GM23338 (cell line): ENCODE results near the gene PTGDS. TPM values are rescaled to one million over a fixed set of nuclear protein-coding genes. Genes with fewer than 3 reads are reported as not detected.

Experiments used
- ATAC-seq: fragments of 200-7000 bp; cut with Tn5 transposase; 3 replicates; pipeline ENCODE4 v1.9.1; 2020
- DNase-seq: peaks from one replicate; pipeline ENCODE4 v3.0.0-alpha.2; 2015; ENCODE audit warnings: low spot score
- H2AFZ ChIP-seq: fragments of 200-600 bp; sonication (generic); 2 replicates; pipeline ENCODE4 v1.8.0; 2016; ENCODE audit warnings: antibody characterized with exemption, mild to moderate bottlenecking, moderate library complexity
- H3F3A ChIP-seq: fragments of 200-600 bp; sonication (generic); replicated peaks from 2 replicates; pipeline ENCODE4 v1.8.0; 2017; ENCODE audit warnings: antibody characterized with exemption, mixed run types, low read depth
- H3K27ac ChIP-seq: fragments of 200-600 bp; sonication (generic); 2 replicates; pipeline ENCODE4 v1.6.1; 2016; ENCODE audit warnings: low read depth
- H3K27me3 ChIP-seq: fragments of 200-600 bp; sonication (generic); 2 replicates; pipeline ENCODE4 v1.8.0; 2016; ENCODE audit warnings: mild to moderate bottlenecking, mixed run types, moderate library complexity; ENCODE audit not compliant: insufficient read depth
- H3K36me3 ChIP-seq: fragments of 200-600 bp; sonication (generic); 2 replicates; pipeline ENCODE4 v1.8.0; 2016; ENCODE audit warnings: mild to moderate bottlenecking; ENCODE audit not compliant: insufficient read depth
- H3K4me1 ChIP-seq: fragments of 200-600 bp; sonication (generic); 2 replicates; pipeline ENCODE4 v1.8.0; 2016; ENCODE audit warnings: mild to moderate bottlenecking, moderate library complexity; ENCODE audit not compliant: insufficient read depth
- H3K4me2 ChIP-seq: fragments of 200-600 bp; sonication (generic); 2 replicates; pipeline ENCODE4 v1.7.1; 2017; ENCODE audit warnings: mixed run types
- H3K4me3 ChIP-seq: fragments of 200-600 bp; sonication (generic); 2 replicates; pipeline ENCODE4 v1.6.1; 2016; ENCODE audit warnings: mixed run types
- H3K79me2 ChIP-seq: fragments of 200-600 bp; sonication (generic); replicated peaks from 2 replicates; pipeline ENCODE4 v1.8.0; 2017; ENCODE audit warnings: mild to moderate bottlenecking; ENCODE audit not compliant: insufficient read depth
- H3K9me2 ChIP-seq: fragments of 200-600 bp; sonication (generic); 2 replicates; pipeline ENCODE4 v1.8.0; 2017; ENCODE audit not compliant: insufficient read depth
- H4K20me1 ChIP-seq: fragments of 200-600 bp; sonication (generic); replicated peaks from 2 replicates; pipeline ENCODE4 v1.8.0; 2017; ENCODE audit warnings: mild to moderate bottlenecking; ENCODE audit not compliant: insufficient read depth
- H3K27ac Mint-ChIP-seq: 2 replicates; pipeline ENCODE4 v1.8.0; 2020; ENCODE audit warnings: inconsistent platforms, mild to moderate bottlenecking, moderate library complexity, mixed read lengths
- H3K27me3 Mint-ChIP-seq: 3 replicates; pipeline ENCODE4 v1.8.0; 2022; ENCODE audit warnings: low read depth, mild to moderate bottlenecking, moderate library complexity, mixed read lengths, inconsistent platforms; ENCODE audit not compliant: insufficient read depth, poor library complexity
- H3K36me3 Mint-ChIP-seq: 3 replicates; pipeline ENCODE4 v1.8.0; 2021; ENCODE audit warnings: low read depth, mild to moderate bottlenecking, inconsistent platforms, moderate library complexity, mixed read lengths
- H3K4me1 Mint-ChIP-seq: 3 replicates; pipeline ENCODE4 v1.8.0; 2020; ENCODE audit warnings: mild to moderate bottlenecking, inconsistent platforms, mixed read lengths
- H3K4me3 Mint-ChIP-seq: 3 replicates; pipeline ENCODE4 v1.8.0; 2021; ENCODE audit warnings: moderate library complexity, mild to moderate bottlenecking, inconsistent platforms, mixed read lengths
- H3K9me3 Mint-ChIP-seq: 3 replicates; pipeline ENCODE4 v1.8.0; 2020; ENCODE audit warnings: moderate library complexity, mild to moderate bottlenecking, inconsistent platforms, mixed read lengths
- CREB1 ChIP-seq: fragments of 250-450 bp; sonication (Bioruptor Pico); IDR thresholded peaks from 2 replicates; pipeline ENCODE4 v1.5.0; 2020; ENCODE audit warnings: low read depth, mild to moderate bottlenecking, moderate library complexity
- EZH2phosphoT487 ChIP-seq: fragments of 200-600 bp; sonication (generic); IDR thresholded peaks from one replicate; pipeline ENCODE4 v1.8.1; 2018; ENCODE audit warnings: antibody characterized with exemption; ENCODE audit not compliant: unreplicated experiment
- JUNB ChIP-seq: IDR thresholded peaks from one replicate; pipeline ENCODE4 v1.6.1; 2016; ENCODE audit warnings: antibody characterized with exemption; ENCODE audit not compliant: unreplicated experiment
- NANOG ChIP-seq: IDR thresholded peaks from 2 replicates; pipeline ENCODE4 v1.6.1; 2016; ENCODE audit warnings: antibody characterized with exemption, borderline replicate concordance
- ZNF114 ChIP-seq: fragments of 250-450 bp; sonication (Bioruptor Pico); IDR thresholded peaks from 2 replicates; pipeline ENCODE4 v1.5.0; 2020; ENCODE audit warnings: mild to moderate bottlenecking, moderate library complexity
- polyA plus RNA-seq: library from polyadenylated mRNA; unstranded; fragments of >200 nt; fragmentation: Nextera tagmentation; extraction: Ambion mirVana; gene quantifications from 2 replicates; pipeline ENCODE4 v1.2.1, GENCODE V29; 2016
- total RNA-seq: library from RNA; depleted of rRNA; stranded (reverse); fragments of >200 nt; shearing (Covaris generic); gene quantifications from 2 replicates; pipeline ENCODE4 v1.2.3, GENCODE V29; 2014
- TF ChIP-seq, protein P1 (sequence below): fragments of 250-450 bp; sonication (Bioruptor Pico); IDR thresholded peaks from 2 replicates; pipeline ENCODE4 v1.5.0; 2020; ENCODE audit warnings: mild to moderate bottlenecking, moderate library complexity
- TF ChIP-seq, protein P2 (sequence below): IDR thresholded peaks from 2 replicates; pipeline ENCODE4 v1.6.1; 2016; ENCODE audit warnings: antibody characterized with exemption

The PTGDS gene
- total and polyA plus RNA-seq, 2 experiments from 2014 or later = 1.9 to 3.1 TPM

DNA sequence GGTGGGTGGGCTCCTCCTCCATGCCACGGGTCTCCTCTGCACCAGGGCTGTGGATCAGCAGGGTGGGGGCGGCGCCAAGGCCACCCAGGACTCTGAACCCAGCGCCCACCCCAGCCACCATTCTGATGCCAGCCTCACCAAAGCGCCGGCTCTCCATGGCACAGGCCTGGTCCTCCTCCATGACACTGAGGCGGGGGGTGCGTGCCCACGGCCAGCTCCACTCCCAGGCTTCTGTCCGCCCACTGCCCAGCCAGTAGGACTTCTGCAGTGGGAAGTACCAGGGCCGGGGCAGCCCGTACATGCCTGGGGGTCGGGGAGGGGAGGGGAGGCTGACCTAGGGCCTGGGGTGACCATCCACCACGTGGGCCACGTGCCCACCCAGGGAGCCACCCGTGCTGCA is 39.1 kb downstream of the PTGDS start (continued):
- TF ChIP-seq, protein P1, sequence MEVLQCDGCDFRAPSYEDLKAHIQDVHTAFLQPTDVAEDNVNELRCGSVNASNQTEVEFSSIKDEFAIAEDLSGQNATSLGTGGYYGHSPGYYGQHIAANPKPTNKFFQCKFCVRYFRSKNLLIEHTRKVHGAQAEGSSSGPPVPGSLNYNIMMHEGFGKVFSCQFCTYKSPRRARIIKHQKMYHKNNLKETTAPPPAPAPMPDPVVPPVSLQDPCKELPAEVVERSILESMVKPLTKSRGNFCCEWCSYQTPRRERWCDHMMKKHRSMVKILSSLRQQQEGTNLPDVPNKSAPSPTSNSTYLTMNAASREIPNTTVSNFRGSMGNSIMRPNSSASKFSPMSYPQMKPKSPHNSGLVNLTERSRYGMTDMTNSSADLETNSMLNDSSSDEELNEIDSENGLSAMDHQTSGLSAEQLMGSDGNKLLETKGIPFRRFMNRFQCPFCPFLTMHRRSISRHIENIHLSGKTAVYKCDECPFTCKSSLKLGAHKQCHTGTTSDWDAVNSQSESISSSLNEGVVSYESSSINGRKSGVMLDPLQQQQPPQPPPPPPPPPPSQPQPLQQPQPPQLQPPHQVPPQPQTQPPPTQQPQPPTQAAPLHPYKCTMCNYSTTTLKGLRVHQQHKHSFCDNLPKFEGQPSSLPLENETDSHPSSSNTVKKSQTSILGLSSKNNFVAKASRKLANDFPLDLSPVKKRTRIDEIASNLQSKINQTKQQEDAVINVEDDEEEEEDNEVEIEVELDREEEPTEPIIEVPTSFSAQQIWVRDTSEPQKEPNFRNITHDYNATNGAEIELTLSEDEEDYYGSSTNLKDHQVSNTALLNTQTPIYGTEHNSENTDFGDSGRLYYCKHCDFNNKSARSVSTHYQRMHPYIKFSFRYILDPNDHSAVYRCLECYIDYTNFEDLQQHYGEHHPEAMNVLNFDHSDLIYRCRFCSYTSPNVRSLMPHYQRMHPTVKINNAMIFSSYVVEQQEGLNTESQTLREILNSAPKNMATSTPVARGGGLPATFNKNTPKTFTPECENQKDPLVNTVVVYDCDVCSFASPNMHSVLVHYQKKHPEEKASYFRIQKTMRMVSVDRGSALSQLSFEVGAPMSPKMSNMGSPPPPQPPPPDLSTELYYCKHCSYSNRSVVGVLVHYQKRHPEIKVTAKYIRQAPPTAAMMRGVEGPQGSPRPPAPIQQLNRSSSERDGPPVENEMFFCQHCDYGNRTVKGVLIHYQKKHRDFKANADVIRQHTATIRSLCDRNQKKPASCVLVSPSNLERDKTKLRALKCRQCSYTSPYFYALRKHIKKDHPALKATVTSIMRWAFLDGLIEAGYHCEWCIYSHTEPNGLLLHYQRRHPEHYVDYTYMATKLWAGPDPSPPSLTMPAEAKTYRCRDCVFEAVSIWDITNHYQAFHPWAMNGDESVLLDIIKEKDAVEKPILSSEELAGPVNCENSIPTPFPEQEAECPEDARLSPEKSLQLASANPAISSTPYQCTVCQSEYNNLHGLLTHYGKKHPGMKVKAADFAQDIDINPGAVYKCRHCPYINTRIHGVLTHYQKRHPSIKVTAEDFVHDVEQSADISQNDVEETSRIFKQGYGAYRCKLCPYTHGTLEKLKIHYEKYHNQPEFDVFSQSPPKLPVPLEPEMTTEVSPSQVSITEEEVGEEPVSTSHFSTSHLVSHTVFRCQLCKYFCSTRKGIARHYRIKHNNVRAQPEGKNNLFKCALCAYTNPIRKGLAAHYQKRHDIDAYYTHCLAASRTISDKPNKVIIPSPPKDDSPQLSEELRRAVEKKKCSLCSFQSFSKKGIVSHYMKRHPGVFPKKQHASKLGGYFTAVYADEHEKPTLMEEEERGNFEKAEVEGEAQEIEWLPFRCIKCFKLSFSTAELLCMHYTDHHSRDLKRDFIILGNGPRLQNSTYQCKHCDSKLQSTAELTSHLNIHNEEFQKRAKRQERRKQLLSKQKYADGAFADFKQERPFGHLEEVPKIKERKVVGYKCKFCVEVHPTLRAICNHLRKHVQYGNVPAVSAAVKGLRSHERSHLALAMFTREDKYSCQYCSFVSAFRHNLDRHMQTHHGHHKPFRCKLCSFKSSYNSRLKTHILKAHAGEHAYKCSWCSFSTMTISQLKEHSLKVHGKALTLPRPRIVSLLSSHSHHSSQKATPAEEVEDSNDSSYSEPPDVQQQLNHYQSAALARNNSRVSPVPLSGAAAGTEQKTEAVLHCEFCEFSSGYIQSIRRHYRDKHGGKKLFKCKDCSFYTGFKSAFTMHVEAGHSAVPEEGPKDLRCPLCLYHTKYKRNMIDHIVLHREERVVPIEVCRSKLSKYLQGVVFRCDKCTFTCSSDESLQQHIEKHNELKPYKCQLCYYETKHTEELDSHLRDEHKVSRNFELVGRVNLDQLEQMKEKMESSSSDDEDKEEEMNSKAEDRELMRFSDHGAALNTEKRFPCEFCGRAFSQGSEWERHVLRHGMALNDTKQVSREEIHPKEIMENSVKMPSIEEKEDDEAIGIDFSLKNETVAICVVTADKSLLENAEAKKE (CRISPR knock-in tag) = no peak

DNA sequence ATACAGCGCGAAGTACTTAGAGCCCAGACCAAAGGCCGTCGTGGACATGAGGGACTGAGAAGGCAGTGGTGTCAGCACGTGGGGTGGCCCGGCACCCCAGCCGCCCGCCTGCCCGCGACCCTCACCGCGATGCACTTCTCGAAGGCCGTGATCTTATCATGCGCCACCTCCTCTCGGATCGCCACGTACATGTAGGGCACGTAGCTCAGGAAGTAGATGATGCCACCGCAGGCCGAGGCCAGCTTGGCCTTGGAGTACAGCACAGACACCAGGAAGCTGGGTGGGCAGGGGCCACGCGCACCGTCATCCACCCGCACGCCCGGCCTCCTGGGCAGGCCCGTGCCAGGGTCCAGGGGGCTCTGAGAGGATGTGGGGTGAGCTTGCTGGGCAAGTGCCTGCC is 39.8 kb downstream of the PTGDS start:
- Histone ChIP-seq H3K4me3 (no peak overlapping the region), H3K4me2 (no peak overlapping the region), H4K20me1 (no peaks in the 10 kb centered on the region), H3K79me2 (no peaks in the 10 kb centered on the region), H3K27me3 (no peaks in the 10 kb centered on the region), H3K27ac (no peak overlapping the region), H2AFZ (no peak overlapping the region), H3K36me3 (no peaks in the 10 kb centered on the region), H3K9me2 (no peaks in the 10 kb centered on the region), H3F3A (no peaks in the 10 kb centered on the region), H3K4me1 (no peaks in the 10 kb centered on the region)
- no peak overlapping the region for H3K4me3 Mint-ChIP-seq
- TF ChIP-seq EZH2phosphoT487 = no peak
- H3K9me3 Mint-ChIP-seq = no peaks in the 10 kb centered on the region
- peaks cover 2% of the 10 kb centered on the region; the same call in 1 of the 3 replicates for H3K36me3 Mint-ChIP-seq
- peaks cover 6% of the 10 kb centered on the region for H3K27me3 Mint-ChIP-seq
- H3K4me1 Mint-ChIP-seq = no peaks in the 10 kb centered on the region; the same call in 2 of the 3 replicates
- no peak overlapping the region for H3K27ac Mint-ChIP-seq
- DNase-seq (no peak), ATAC-seq (no peak)

DNA sequence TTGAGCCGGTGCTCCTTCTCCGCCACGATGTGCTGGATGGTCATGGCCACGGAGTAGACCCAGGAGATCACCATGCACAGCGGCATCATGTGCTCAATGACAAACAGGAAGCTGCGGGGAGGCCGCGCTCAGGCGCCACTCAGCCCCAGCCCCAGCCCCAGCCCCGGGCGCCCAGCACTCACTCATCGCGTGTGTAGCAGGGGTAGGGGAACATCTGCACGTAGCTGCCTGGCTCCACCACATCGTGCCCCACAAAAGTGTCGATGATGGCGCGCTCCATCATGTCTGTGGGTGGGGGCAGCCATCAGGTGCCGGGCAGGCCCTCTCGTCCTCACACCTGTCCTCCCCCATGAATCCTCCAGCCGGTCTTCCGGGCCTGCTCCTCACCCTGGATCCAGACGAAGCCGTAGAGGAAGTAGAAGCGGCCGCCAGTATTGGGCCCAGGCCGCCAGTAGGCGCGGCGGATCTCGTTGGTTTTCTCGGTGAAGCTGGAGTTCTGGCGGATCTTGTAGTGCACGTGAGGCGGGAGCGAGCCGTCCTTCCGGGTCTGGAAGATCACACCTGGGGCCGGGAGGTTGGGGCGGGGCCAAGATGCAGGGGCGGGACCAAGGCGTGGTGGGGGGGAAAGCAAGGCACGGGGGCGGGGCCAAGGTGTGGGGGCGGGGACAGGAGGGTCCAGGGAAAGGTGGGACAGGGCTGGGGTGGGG is 40.6 kb downstream of the PTGDS start:
- Histone ChIP-seq H3K27me3 (no peaks in the 10 kb centered on the region), H3K36me3 (no peaks in the 10 kb centered on the region), H3K9me2 (no peaks in the 10 kb centered on the region), H3K79me2 (no peaks in the 10 kb centered on the region), H3F3A (0 out of 2 replicates have a peak, but pooled peaks cover 3% of the 10 kb centered on the region), H3K4me1 (peaks cover 4% of the 10 kb centered on the region; the same call in 1 of the 2 replicates), H3K27ac (no peak overlapping the region), H3K4me3 (no peak overlapping the region), H2AFZ (no peak overlapping the region), H3K4me2 (no peak overlapping the region), H4K20me1 (no peaks in the 10 kb centered on the region)
- H3K27me3 Mint-ChIP-seq = peaks cover 7% of the 10 kb centered on the region
- no peaks in the 10 kb centered on the region for H3K9me3 Mint-ChIP-seq
- H3K36me3 Mint-ChIP-seq = peaks cover 2% of the 10 kb centered on the region; the same call in 1 of the 3 replicates
- ATAC-seq (peak; percentile 3; the same call in 2 of the 3 replicates), DNase-seq (peak; percentile 65)
- no peak overlapping the region for H3K4me3 Mint-ChIP-seq
- H3K27ac Mint-ChIP-seq = no peak overlapping the region
- H3K4me1 Mint-ChIP-seq = no peaks in the 10 kb centered on the region; the same call in 2 of the 3 replicates
- TF ChIP-seq ZNF114 (CRISPR knock-in tag) = no peak
- TF ChIP-seq NANOG = no peak
- TF ChIP-seq JUNB = no peak
- TF ChIP-seq EZH2phosphoT487 = no peak
- TF ChIP-seq CREB1 (CRISPR knock-in tag) = no peak
- TF ChIP-seq, protein P2, sequence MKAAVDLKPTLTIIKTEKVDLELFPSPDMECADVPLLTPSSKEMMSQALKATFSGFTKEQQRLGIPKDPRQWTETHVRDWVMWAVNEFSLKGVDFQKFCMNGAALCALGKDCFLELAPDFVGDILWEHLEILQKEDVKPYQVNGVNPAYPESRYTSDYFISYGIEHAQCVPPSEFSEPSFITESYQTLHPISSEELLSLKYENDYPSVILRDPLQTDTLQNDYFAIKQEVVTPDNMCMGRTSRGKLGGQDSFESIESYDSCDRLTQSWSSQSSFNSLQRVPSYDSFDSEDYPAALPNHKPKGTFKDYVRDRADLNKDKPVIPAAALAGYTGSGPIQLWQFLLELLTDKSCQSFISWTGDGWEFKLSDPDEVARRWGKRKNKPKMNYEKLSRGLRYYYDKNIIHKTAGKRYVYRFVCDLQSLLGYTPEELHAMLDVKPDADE = no peak
